ENCODE measurements around the gene AQP2.

- no peak for TF ChIP-seq CTCF (IDR thresholded peaks at IDR 0.05)
- no peak for TF ChIP-seq EZH2 (IDR thresholded peaks at IDR 0.05; ENCODE audit: borderline replicate concordance, insufficient read depth, low read depth, low read length, poor library complexity, severe bottlenecking)
Observed at GRCh38 chr12:49944718-49945117, 5.8 kb upstream of the AQP2 start.
